Panc1 (cell line): ENCODE data around the gene FANCD2. TPM values are rescaled to one million over a fixed set of nuclear protein-coding genes. Genes with fewer than 3 reads are reported as not detected.

Experiments used
- ATAC-seq: fragments of 200-7000 bp; cut with Tn5 transposase; 2 replicates; pipeline ENCODE4 v1.9.1; 2020; ENCODE audit warnings: mild to moderate bottlenecking, moderate library complexity
- Bru-seq: library from RNA; stranded (reverse); fragments of 400-500 nt; gene quantifications from one replicate; lab custom pipeline; 2021; lab: Mats Ljungman, UMichigan
- BruChase-seq, 2 experiments: library from RNA; stranded (reverse); fragments of 400-500 nt; gene quantifications; one replicate each; lab custom pipeline; 2021; lab: Mats Ljungman, UMichigan
- BruUV-seq: library from RNA; stranded (reverse); fragments of 400-500 nt; replicated peaks from 2 replicates; lab custom pipeline; 2021; lab: Mats Ljungman, UMichigan
- CTCF ChIA-PET: fragments of 300-600 bp; sonication (Branson Sonifier 250); formaldehyde crosslinking; loops from one replicate; lab custom pipeline; 2022; ENCODE audit warnings: antibody characterized with exemption; lab: Charles Lee
- POLR2A ChIA-PET: fragments of 300-600 bp; sonication (Branson Sonifier 250); formaldehyde crosslinking; loops from one replicate; lab custom pipeline; 2022; ENCODE audit warnings: antibody characterized with exemption; lab: Charles Lee
- DNase-seq: peaks from one replicate; pipeline ENCODE4 v3.0.0-alpha.2; 2010; ENCODE audit warnings: low read depth, low spot score
- H3K27ac ChIP-seq: 2 replicates; pipeline ENCODE4 v1.5.1; 2011; ENCODE audit warnings: mild to moderate bottlenecking, low read length, inconsistent platforms
- H3K27me3 ChIP-seq: fragments of 200-500 bp; sonication (Bioruptor generic); 2 replicates; pipeline ENCODE4 v1.6.0; 2014; ENCODE audit warnings: low read length, inconsistent platforms; ENCODE audit not compliant: control insufficient read depth, insufficient read depth
- H3K36me3 ChIP-seq: fragments of 200-500 bp; sonication (Bioruptor generic); 2 replicates; pipeline ENCODE4 v1.5.1; 2014; ENCODE audit warnings: inconsistent platforms, mild to moderate bottlenecking, low read length, moderate library complexity; ENCODE audit not compliant: control insufficient read depth, insufficient read depth
- H3K4me1 ChIP-seq: 2 replicates; pipeline ENCODE4 v1.5.1; 2011; ENCODE audit warnings: inconsistent platforms, mild to moderate bottlenecking, low read length, moderate library complexity; ENCODE audit not compliant: control insufficient read depth, insufficient read depth
- H3K4me3 ChIP-seq, 2 experiments: 2 replicates each; pipeline ENCODE4 v1.5.1; 2011 to 2012; ENCODE audit warnings: low read depth in 2 of 2, low read length in 2 of 2, mild to moderate bottlenecking in 2 of 2, inconsistent platforms in 1 of 2, moderate library complexity in 1 of 2
- H3K9me3 ChIP-seq: fragments of 200-500 bp; sonication (Bioruptor generic); 2 replicates; pipeline ENCODE4 v1.5.1; 2014; ENCODE audit warnings: low read depth, mild to moderate bottlenecking, inconsistent platforms, low read length, moderate library complexity; ENCODE audit not compliant: control insufficient read depth, insufficient read depth
- CTCF ChIP-seq: fragments of 450-650 bp; IDR thresholded peaks from 2 replicates; pipeline ENCODE4 v1.5.1; 2017; ENCODE audit warnings: mild to moderate bottlenecking
- POLR2AphosphoS5 ChIP-seq: IDR thresholded peaks from 2 replicates; pipeline ENCODE4 v1.6.1; 2012; ENCODE audit warnings: mild to moderate bottlenecking, low read depth, low read length, moderate library complexity
- REST ChIP-seq, 2 experiments: IDR thresholded peaks; 2 replicates each; pipeline ENCODE4 v1.6.1; 2011 to 2012; ENCODE audit warnings: low read depth in 2 of 2, control low read depth in 1 of 2, low read length in 1 of 2, mild to moderate bottlenecking in 1 of 2, moderate library complexity in 1 of 2; ENCODE audit not compliant: insufficient read depth in 1 of 2
- SIN3A ChIP-seq: IDR thresholded peaks from 2 replicates; pipeline ENCODE4 v1.6.1; 2012; ENCODE audit warnings: low read depth, mild to moderate bottlenecking, low read length, moderate library complexity, borderline replicate concordance; ENCODE audit not compliant: insufficient read depth
- TCF7L2 ChIP-seq: IDR thresholded peaks from 2 replicates; pipeline ENCODE4 v1.6.1; 2011; ENCODE audit warnings: mild to moderate bottlenecking, low read depth, low read length, inconsistent platforms
- in situ Hi-C: cut with HindIII; loops from 2 replicates; pipeline ENCODE4 v1.10.0; 2016; ENCODE audit warnings: low sequenced_read_pairs, low pct_unique_long_range_greater_than_20kb
- intact Hi-C: fragments of 100-400 bp; cut with micrococcal nuclease; formaldehyde crosslinking; loops from one replicate; pipeline ENCODE4 v1.10.0; 2022; ENCODE audit not compliant: unreplicated experiment
- long read RNA-seq: library from polyadenylated mRNA; unstranded; transcript quantifications from one replicate; pipeline ENCODE4 v2.0.0, GENCODE V29; 2021; ENCODE audit not compliant: unreplicated experiment
- polyA plus RNA-seq: library from polyadenylated mRNA; unstranded; fragments of >200 nt; gene quantifications from one replicate; pipeline ENCODE4 v1.2.1, GENCODE V29; 2012; ENCODE audit warnings: missing spikeins; ENCODE audit not compliant: insufficient read length
- total RNA-seq: library from RNA; stranded (reverse); gene quantifications from one replicate; pipeline ENCODE4 v1.2.1, GENCODE V29; 2021; ENCODE audit not compliant: unreplicated experiment

The FANCD2 gene
- total RNA-seq, result 20.0 TPM
- polyA plus RNA-seq, result 7.3 TPM
- Bru-seq, nascent RNA, result percentile 66 among the genes with signal in this experiment
- percentile 69 among the genes with signal in this experiment for BruChase-seq, experiment 1, labeled RNA remaining after a 2-hour chase
- percentile 69 among the genes with signal in this experiment for BruChase-seq, experiment 2, labeled RNA remaining after a 6-hour chase
- long read RNA-seq, full-length matches to known transcripts, result 8 of 35 reads
- long read RNA-seq, partial matches to known transcripts, result 15 of 35 reads
- long read RNA-seq, other reads (novel, unspliced or antisense), result 12 of 35 reads

GRCh38 chr3:10026084-10026890 is at the start of gene FANCD2:
Gene FANCD2, plus strand, starts transcription at chr3:10026437. Its CDS starts 2,221 bp downstream, at chr3:10028658.
- no peak for DNase-seq
- peak; percentile 98 for ATAC-seq
- POLR2A ChIA-PET, result interaction anchor here (0.6 kb wide), 1 partner anchor 10 kb away, joined by 5 read pairs; no protein-coding TSS in a partner anchor
- H3K4me1 ChIP-seq, result peaks cover 6% of the 10 kb centered on the region; the same call in 1 of the 2 replicates
- no peaks in the 10 kb centered on the region for H3K27me3 ChIP-seq
- CTCF ChIA-PET, result no interaction called here
- H3K4me3 ChIP-seq, result peak within 1 kb of the TSS; percentile 71 to 98
- no peak for TF ChIP-seq CTCF
- TF ChIP-seq POLR2AphosphoS5, result peak; percentile 81
- 0 out of 4 replicates have a peak, but pooled peaks of 1 of the 2 experiments have one; percentile 43 for TF ChIP-seq REST (IDR thresholded peaks at IDR 0.05; ENCODE audit: insufficient read depth in 1 of 2, low read depth in 2 of 2, low read length in 1 of 2)
- TF ChIP-seq SIN3A, result peak; percentile 99
- TF ChIP-seq TCF7L2, result no peak
- in situ Hi-C loops, result no loop called here
- H3K27ac ChIP-seq, result peak within 1 kb of the TSS; percentile 87
- TSS peak; percentile 96 for BruUV-seq
- intact Hi-C loops, result no loop called here
- peaks cover 4% of the 10 kb centered on the region for H3K36me3 ChIP-seq
- H3K9me3 ChIP-seq, result no peaks in the 10 kb centered on the region

GRCh38 chr3:9976721-9977709 is 49.2 kb upstream of the FANCD2 start:
- intact Hi-C loops (no loop called here), in situ Hi-C loops (no loop called here)
- H3K4me1 ChIP-seq, result peaks cover 14% of the 10 kb centered on the region
- ATAC-seq (peak; percentile 99), DNase-seq (peak; percentile 87)
- CTCF ChIA-PET, result no interaction called here
- BruUV-seq, result no TSS peak
- H3K4me3 ChIP-seq, result no peak overlapping the region
- POLR2A ChIA-PET, result interaction anchor here (0.5 kb wide), 1 partner anchor 18 kb away, joined by 3 read pairs; no protein-coding TSS in a partner anchor
- peak overlapping the region; percentile 30; the same call in 1 of the 2 replicates for H3K27ac ChIP-seq
- H3K27me3 ChIP-seq, result no peaks in the 10 kb centered on the region
- H3K36me3 ChIP-seq, result no peaks in the 10 kb centered on the region; the same call in 1 of the 2 replicates
- H3K9me3 ChIP-seq, result no peaks in the 10 kb centered on the region
- TF ChIP-seq POLR2AphosphoS5 (peak; percentile 61; the same call in 1 of the 2 replicates), CTCF (no peak), TCF7L2 (no peak), SIN3A (peak; percentile 77; the same call in 1 of the 2 replicates)
